GM12801 (cell line): ENCODE results near the gene SCMH1.

ENCODE experiments used
- TF ChIP-seq, protein P1 (sequence below): IDR thresholded peaks from one replicate; pipeline ENCODE4 v1.5.1; 2011; ENCODE audit warnings: control low read depth; ENCODE audit not compliant: insufficient read length; ENCODE audit errors: extremely low read depth

Gene SCMH1

DNA sequence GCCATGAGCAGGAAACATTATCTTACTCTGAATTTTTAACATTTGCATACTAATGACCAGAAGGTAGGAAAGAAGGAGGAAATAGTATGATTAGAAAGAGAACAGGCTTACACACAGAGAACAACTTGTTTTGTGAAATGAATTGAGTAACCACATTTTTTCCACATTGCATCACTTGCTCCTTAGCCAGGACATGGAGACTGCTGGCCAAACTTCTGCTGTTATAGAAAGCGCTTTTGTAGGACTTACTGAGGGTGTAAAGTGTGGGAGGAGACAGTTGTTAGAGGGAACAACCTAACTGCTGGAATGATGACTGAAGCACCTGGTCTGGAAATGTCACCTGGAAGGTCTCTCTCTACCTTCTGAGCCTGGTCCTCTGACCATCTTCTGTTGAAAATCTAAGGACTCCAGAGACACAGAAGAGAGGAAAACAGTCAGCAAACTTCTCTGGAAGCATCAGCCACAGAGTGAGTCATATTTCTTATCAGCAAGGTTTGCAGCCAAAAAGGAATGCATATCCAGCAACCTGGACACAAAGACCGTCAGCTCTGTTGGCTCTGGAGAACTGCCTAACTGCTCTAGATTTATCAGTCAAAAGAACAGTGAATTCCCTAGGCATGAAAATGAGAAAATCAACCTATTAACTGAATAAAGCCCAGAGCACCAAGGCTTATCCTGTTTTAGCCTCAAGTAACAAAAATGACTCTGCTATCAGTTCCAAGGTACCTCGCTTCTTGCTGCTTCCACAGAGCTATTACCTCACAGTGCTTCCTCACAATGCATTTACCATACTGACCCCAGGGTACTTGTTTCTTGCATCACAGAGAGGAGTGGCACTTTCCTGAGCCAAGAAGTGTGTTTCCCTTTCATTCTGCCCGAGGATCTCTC, 132.6 kb downstream of the SCMH1 start:
- TF ChIP-seq, protein P1, sequence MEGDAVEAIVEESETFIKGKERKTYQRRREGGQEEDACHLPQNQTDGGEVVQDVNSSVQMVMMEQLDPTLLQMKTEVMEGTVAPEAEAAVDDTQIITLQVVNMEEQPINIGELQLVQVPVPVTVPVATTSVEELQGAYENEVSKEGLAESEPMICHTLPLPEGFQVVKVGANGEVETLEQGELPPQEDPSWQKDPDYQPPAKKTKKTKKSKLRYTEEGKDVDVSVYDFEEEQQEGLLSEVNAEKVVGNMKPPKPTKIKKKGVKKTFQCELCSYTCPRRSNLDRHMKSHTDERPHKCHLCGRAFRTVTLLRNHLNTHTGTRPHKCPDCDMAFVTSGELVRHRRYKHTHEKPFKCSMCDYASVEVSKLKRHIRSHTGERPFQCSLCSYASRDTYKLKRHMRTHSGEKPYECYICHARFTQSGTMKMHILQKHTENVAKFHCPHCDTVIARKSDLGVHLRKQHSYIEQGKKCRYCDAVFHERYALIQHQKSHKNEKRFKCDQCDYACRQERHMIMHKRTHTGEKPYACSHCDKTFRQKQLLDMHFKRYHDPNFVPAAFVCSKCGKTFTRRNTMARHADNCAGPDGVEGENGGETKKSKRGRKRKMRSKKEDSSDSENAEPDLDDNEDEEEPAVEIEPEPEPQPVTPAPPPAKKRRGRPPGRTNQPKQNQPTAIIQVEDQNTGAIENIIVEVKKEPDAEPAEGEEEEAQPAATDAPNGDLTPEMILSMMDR, result no peak

DNA sequence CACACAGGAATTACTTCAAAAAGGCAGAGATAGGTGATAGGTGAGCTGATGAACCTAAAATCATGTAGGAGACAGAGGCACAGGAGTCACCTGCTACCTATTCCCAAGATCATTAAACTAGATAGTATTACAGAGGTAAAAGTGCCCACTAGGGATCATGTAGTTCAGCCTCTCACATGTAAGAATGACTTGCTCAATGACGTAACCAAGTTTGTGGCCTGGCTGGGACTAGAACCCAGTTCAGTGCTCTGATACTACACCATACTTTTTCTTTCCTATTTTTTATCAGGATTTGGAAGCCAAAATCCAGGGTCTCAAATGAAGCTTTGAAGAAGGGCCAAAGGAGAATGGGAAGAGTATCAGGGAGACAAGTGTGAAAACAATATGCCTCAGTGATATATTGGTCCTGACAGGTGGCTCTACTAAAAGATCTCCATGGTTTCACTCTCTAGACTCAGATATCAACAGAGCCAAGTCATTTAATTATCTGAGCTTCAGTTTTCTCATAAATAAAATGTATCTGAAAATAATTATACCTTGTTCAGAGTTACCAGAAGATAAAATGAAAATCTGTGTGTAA, 133.3 kb downstream of the SCMH1 start:
- TF ChIP-seq, protein P1, result no peak

DNA sequence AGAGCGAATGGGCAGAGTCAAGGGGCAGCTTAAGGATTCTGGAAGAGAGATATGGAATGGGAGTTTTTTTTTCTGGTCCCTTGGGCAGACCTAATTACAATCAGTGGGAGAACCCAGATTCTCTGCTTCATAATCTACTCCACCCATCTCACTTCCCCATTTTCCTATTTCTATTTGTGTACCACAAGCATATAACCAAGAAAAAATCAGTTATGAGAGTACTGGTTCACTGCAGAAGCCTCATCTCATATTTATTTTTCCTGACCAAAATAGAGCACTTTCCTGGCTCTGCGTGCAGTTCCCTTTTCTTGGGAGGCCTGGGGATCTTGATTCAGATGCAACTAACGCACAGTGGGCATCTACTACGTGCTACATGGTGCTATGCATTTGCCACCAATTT, 138.3 kb downstream of the SCMH1 start:
- TF ChIP-seq, protein P1, result no peak

DNA sequence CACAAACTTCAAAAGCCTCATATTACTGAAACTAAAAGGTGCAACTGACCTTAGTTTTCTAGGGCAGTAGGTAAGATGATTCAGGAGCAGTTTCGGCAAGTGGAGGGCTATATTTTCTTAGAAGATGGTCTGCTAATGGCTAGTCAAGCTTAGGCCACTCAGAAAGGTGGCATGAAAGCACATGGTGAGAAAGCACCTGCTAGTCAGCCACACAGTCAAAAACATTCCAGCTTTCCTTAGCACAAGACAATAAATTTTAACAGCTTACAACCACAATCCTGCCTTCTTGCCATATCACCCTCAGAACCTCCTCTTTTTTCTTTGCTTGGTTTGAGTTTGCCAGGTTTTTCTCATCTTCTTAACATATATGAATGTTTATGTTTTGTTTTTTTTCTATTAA, 139.5 kb downstream of the SCMH1 start:
- TF ChIP-seq, protein P1, result no peak

DNA sequence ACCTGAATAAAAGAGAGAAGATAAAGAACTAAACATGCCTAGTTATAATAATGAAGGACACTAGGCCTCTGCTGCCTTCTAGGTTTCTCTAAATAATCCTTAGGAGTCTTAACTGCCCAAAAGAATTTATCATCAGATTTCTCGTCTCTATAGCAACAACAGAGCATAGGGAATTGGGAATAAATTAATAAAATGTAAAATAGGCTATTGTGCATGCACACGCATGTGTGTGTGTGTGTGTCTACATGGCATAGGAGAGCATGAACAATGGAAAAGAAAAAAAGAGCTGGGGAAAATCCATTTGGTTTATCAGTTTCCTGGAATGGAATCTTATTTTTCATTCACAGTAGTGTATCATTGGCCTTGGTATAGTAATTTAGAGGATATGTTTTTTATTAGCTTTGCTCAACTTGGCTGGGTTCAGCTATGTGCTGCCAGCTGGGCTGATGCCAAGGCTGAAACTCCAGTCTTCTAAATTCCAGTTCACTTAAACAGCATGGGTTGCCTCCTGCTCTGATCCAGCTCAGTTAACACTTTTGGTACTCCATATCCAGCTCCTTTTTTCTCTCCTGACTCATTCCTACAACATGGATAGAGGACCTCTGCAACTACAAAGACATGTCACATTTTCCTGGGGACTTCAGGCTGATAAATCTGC, 140.0 kb downstream of the SCMH1 start:
- TF ChIP-seq, protein P1, result no peak

DNA sequence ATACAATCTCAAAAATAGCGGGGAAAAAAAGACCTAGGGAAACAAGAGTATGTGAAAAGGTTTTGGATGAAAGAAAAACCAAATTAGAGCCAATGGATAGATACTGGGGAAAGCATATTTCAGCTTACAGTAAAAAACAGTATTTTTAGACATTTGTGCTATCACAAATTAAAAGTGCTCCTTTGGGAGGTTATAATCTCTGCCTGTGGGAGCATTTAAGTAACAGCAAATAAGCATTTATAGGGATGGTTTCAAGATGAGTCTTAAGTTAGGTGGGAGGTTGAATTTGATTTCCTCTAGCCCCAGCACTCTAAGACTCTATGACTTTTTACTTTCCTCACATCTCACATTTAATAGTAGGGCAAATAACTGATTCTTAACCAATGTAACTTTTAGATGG, 141.0 kb downstream of the SCMH1 start:
- TF ChIP-seq, protein P1, result no peak

DNA sequence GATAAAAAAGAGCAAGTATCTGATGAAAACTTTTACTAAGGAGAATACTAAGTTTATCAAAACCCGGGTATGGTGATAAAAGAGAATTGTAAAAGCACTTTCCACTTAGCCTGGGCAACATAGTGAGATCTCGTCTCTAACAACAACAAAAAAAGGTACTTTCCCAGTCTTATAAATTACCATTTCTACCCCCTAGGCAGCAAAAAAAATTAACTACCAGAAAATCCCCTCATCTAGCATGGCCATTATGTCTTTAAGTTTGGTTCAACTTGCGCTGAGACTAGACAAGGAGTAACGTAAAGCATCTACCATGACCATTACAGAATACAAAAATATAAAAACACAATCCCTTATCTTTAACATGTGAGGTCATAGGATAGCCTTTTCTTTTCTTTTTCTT, 141.9 kb downstream of the SCMH1 start:
- TF ChIP-seq, protein P1, result no peak
